NCI-H460 (cell line): ENCODE measurements around the gene GAREM1. TPM values are rescaled to one million over a fixed set of nuclear protein-coding genes. Genes with fewer than 3 reads are reported as not detected.
A peak's percentile ranks its signal among the peaks of the same experiment; 100 is the strongest.

ENCODE experiments used
- DNase-seq: peaks from one replicate; pipeline ENCODE4 v3.0.0-alpha.2; 2016; ENCODE audit warnings: low read depth; ENCODE audit errors: extremely low read depth
- total RNA-seq: library from RNA; depleted of rRNA; stranded (reverse); fragments of >200 nt; shearing (Covaris generic); gene quantifications from 2 replicates; pipeline ENCODE4 v1.2.3, GENCODE V29; 2014

Gene GAREM1
- total RNA-seq, 1 experiment from 2014 or later: 9.5 TPM

GRCh38 chr18:32335228-32335627 is 135.5 kb downstream of the GAREM1 start:
- DNase-seq: no peak

DNA sequence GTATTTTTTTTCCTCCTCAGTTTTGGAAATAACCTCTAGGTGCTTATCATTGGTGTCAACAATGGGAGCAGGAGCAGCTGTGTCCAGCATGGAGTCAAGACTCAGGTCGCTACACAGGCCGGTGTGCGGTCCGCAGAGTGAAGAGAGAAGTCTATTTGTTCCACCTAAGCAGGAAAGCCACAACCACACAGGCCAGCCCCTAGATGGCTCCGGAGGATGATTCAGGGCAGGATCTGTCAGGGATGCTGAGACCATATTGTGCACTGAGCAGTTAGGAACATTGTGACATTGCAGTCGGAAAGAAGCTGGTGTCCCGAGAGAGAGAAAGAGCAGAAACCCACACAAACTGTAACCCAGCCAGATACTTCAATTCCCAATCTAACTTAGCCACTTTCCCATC is 136.9 kb downstream of the GAREM1 start:
- DNase-seq: no peak

- no peak for DNase-seq
Measured at GRCh38 chr18:32332708-32333107, 138.0 kb downstream of the GAREM1 start.

DNA sequence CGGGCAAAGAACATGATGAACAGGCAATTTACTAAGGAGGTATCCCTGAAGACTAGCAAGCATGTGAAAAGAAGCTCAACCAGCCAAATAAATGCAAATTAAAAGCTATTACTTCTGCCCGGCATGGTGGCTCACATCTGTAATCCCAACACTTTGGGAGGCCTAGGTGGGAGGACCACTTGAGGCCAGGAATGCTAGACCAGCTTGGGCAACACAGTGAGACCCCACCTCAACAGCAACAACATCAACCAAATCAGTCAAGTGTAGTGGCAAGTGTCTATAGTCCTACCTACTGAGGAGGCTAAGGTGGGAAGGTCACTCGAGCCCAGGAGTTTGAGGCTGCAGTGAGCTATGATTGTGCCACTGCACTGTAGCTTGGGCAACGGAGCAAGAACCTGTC is 141.7 kb downstream of the GAREM1 start:
- DNase-seq: no peak

DNA sequence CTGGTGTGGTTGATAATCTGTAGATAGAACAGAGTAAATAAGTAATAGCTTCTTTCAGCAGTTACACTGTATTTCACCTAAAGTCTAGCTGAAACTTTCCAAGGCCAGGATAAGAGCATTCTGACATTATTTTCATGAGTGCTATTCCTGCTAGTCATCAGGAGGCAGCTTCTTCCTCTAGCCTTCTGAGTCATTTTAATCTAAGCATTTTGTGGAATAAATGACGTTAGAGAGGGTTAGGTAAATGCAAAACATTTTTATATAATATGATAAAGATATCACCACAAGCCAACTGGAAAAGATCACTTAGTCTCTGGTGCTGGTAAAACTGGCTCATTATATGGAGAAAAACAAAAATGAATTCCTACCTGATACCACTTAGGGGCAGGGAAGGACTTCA is 142.3 kb downstream of the GAREM1 start:
- no peak for DNase-seq

DNA sequence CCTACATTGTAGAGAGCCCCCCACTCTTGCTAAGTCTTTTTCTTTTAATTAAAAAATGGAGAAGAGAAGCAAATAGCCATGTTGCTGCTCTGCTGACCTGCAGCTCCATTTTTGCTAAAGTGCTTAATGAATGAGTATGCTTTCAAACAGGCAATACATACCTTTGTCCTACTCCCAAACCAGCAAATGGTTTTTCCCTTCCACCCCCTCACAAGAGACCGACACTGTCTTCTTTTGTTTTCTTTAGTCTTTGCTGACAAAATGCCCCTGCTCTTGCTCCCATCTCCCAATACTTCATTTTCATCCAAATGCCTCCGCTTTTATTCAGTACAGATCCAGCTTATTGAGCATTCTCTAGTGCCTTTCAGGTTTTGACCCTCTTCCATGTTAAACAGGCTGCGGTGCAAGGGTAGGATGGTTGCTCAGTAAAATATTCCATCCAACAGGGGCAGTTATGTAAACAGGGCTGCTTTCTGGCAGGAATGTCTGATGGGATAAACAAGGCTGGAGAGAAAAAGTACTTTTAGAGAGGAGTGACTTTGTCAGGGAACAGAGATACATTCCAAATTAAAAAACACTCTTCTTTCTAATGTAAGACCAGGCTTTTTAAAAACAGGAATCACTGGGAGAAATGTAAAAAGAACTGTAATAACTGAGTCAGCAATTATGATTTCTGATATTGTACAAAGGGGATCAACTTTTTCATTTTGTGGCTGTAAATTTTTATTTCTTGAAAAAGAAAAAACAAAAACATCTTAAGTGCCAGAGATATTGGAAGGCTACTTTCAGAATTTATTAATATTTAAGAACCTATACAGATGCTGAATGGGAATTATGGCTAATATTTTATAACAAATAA is 144.0 kb downstream of the GAREM1 start:
- no peak for DNase-seq

DNA sequence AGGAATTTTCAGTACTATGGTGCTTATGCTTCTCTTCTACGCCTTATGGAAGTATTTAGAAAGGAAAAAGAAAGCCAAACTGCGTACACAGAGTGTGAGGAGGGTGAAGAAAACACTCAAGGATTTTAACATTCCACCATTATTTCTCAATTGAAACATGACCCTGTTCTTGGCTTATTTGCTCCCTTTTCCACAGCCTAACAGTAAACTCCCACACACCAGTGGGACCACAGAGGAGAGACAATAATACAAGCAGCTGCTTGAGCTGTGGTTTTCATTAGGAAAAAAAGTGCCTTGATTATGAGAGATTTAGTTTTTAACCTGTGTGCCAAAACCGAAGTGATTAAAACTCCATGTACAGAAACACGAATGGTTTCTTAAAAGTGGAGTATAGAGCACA is 146.5 kb downstream of the GAREM1 start:
- no peak for DNase-seq

GRCh38 chr18:32321826-32322225 is 148.9 kb downstream of the GAREM1 start:
- no peak for DNase-seq

DNA sequence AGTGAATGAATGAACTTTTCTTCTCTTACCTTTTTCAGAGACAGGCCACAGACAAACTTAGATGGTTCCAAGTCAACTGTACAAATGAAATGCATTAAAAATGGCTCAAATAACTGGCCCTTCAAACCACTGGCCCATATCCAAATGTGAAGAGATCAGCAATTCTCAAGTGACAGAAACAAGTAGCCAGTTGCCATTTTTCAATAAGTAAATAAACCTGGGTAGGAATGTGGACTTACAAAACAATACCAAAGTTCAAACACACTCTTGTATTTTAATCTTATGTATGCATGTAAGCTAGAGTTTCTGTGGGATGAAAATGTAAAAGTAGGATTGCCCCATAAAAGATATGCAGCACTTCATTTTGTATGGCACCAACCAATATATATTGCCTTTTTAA is 151.6 kb downstream of the GAREM1 start:
- DNase-seq: no peak

GRCh38 chr18:32318581-32318980 is 152.1 kb downstream of the GAREM1 start:
- DNase-seq: no peak

DNA sequence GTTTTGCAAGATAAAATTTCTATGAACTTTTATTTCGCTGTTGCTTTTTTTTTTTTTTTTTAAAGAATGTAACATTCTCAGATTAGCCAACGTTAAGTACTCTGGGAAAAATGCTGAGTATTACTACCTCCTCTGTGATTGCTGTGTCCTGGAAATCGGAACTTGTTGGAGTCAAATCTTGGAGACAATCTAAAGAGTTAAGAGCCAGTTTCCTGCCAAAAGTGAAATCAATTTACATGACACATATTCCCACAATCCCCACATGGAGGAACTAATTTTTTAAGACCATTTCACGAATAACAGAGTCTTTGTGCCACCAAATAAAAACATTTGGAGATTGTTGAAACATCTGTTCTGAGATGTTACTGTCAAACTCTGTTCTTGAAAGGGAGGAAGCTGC is 153.0 kb downstream of the GAREM1 start:
- DNase-seq: no peak

- DNase-seq: no peak
Measured at GRCh38 chr18:32315881-32316280, 154.8 kb downstream of the GAREM1 start.

- DNase-seq: no peak
Measured at GRCh38 chr18:32310774-32311173, 159.9 kb downstream of the GAREM1 start.

- DNase-seq: no peak
Measured at GRCh38 chr18:32310101-32310500, 160.6 kb downstream of the GAREM1 start.

GRCh38 chr18:32308493-32309120 is 162.1 kb downstream of the GAREM1 start:
- peak; percentile 60 for DNase-seq

DNA sequence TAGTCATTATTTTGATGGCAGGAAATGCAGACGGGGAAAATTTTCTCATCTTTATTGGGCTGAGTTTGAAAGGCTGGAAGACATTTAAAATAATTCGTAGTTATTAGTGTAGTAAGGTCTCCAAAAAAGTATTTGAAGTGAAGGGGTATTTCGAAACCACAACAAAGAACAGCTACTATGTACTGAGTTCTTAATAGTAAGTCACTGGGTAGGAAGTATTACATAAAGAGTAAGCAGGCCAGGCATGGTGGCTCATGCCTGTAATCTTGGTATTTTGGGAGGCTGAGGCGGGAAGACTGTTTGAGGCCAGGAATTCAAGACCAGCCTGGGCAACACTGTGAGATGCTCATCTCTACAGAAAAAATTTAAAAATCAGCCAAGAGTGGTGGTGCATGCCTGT is 167.3 kb downstream of the GAREM1 start:
- DNase-seq: no peak

DNA sequence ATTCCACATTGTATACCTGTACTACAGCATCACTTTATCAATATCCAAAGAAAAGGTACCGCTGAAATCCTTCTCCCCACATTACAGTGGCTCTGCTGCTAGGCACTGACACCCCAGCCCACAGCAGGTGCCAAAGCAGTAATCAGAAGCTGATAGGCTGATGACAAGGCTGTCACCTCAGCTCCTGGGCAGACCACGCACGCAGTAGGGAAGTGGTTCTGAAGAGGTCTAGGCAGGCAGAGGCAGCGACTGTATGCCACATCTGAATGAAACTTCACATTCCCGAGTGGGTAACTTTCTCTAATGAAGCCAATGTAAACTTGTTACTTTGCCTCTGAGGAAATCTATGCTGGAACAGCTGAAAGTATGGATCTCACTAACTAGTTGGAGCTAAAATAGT is 167.9 kb downstream of the GAREM1 start:
- DNase-seq: no peak

DNA sequence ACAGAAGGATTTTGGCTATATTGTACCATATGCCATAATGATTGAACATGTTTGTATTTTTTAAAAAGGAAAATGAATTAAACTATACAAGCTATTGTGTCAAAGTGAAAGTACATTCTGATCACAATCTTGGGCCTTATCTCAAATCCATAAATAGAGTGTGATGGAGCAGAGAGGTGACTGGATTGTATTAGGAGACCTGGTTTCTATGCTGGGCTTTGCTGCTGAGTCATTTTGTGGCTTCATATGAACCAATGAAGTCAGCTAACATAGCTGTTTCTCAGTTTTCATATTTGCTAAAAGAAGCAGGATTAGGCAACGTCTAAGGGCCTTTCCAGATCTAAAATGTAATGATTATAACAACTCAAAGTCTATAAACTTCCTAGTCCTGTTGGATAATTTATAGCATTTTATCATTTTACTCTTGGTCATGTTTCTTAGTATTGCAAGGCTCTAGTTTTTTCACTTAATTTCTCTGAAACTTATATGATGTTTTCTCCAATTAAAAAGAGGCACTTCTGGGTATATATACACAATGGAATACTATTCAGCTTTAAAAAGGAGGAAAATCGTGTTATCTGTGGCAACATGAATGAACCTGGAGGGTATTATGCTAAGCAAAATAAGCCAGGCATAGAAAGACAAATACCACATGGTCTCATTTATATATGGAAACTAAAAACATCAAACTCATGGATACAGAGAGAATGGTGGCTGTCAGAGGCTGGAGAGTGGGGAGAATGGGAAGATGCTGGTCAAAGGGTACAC is 168.5 kb downstream of the GAREM1 start:
- DNase-seq: peak; percentile 30

DNA sequence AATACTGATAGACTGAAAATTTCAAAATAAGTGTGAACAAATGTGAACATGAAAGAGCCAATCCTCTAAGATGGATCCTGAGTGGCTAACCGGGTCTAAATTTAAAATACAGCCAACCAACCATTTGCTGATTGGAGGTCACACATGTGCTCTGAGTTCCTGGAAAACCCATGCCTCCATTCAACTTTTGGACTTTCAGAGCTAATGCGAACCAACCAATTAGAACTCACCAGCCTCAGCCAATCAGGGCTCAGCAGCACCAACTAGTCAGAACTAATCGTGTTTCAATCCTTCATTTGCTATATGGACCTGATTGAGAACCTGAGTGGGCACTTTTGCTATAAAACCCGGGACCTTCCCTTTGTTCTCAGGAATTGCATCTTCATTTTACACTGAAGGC is 169.3 kb downstream of the GAREM1 start:
- no peak for DNase-seq

- no peak for DNase-seq
Measured at GRCh38 chr18:32300914-32301313, 169.8 kb downstream of the GAREM1 start.

DNA sequence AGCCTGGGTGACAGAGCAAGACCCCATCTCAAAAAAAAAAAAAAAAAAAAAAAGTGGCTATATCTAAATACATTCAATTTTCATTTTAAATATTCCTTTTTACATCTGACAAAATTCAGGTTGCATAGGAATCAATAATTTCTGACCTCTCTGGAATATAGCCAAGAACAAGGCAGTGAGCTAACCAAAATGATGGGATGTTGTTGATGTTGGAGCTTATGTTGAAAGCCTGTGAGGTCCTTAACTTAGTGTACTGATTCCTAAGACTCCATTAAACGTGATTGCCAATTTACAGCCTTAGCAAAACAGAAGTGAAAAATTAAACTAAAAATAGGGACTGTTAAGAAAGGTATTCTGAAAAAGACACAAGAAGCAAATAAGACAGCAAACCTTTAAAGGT is 171.2 kb downstream of the GAREM1 start:
- DNase-seq: no peak
